Measurements from ENCODE around the gene CNTN2. TPM values are rescaled to one million over a fixed set of nuclear protein-coding genes. Genes with fewer than 3 reads are reported as not detected.

The CNTN2 gene
- total and polyA plus RNA-seq, 2 of the 8 experiments (the other 6 are each of a cell fraction or from before 2014, with no cell fraction given), result 1.2 to 3.9 TPM

DNA sequence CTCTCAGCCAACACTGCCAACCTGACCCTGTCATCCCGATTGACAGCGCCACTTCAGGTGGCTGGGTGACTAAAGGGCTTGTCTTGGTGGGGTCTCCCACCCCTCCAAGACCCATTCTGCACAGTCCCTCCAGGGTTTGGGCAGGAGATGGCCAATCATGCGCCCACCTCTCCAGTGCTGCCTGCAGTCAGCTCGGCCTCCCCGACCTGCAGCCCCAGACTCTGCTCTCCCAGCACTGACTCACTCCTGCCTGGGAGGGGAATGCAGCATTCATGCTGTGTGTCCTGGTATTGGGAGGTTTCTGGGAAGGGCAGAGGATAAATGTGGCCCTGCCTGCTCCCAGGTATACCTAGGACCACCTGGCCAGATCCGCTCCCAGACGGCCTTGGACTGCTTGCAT, 31.5 kb downstream of the CNTN2 start:
- no peak overlapping the region for H2AK5ac ChIP-seq (ENCODE audit: low read depth, low read length)
- H3K9ac ChIP-seq (replicated peaks in 1 of 4; ENCODE audit: extremely low read depth in 1 of 4, low read depth in 3 of 4, low read length in 3 of 4), result no peak overlapping the region
- H3K4me1 ChIP-seq (replicated peaks in 1 of 4; ENCODE audit: control insufficient read depth in 3 of 4, insufficient read depth in 4 of 4, low read length in 3 of 4), result no peaks in the 10 kb centered on the region
- H3K79me1 ChIP-seq (ENCODE audit: low read depth, low read length), result no peaks in the 10 kb centered on the region
- H3K14ac ChIP-seq (ENCODE audit: insufficient read length), result no peak overlapping the region
- H4K91ac ChIP-seq (replicated peaks; ENCODE audit: insufficient read length, low read length), result no peak overlapping the region
- H3K4me3 ChIP-seq (ENCODE audit: extremely low read depth in 1 of 4, insufficient read depth in 2 of 4, low read depth in 3 of 4, low read length in 4 of 4), result no peak overlapping the region
- WGBS, 2 experiments (ENCODE audit: extremely low coverage in 1 of 2, insufficient coverage in 1 of 2, insufficient read length in 1 of 2, insufficient replicate concordance in 2 of 2, low coverage in 1 of 2, low lambda C conversion rate in 2 of 2, missing lambda C conversion rate in 1 of 2), result 88% methylated on average over 7 of the region's 7 CpGs; no CpG with 5 or more reads in 1 of the 2 experiments
- H2AFZ ChIP-seq (ENCODE audit: low read length), result no peak overlapping the region
- H4K5ac ChIP-seq (ENCODE audit: insufficient read length, low read depth, low read length), result no peak overlapping the region
- H3K23me2 ChIP-seq (ENCODE audit: low read depth, low read length), result no peaks in the 10 kb centered on the region
- no peak overlapping the region for H3K27ac ChIP-seq (ENCODE audit: low read depth, low read length)
- CTCF ChIA-PET (ENCODE audit: partially characterized antibody), result interaction anchor here (0.7 to 38.9 kb wide), 11 partner anchors 8 to 283 kb away, joined by 3 to 1336 read pairs (median 4); partner anchors contain the start of gene RBBP5
- H3K23ac ChIP-seq (ENCODE audit: insufficient read length), result no peak overlapping the region
- H2BK120ac ChIP-seq (replicated peaks; ENCODE audit: low read depth, low read length), result no peak overlapping the region
- TF ChIP-seq EP300 (IDR thresholded peaks at IDR 0.05; ENCODE audit: borderline replicate concordance in 1 of 2, low read depth in 2 of 2, low read length in 2 of 2), result no peak
- TF ChIP-seq RXRA (IDR thresholded peaks at IDR 0.05; ENCODE audit: insufficient read depth, low read depth, low read length), result no peak
- no peak for TF ChIP-seq CREB1 (IDR thresholded peaks at IDR 0.05)
- no peak for TF ChIP-seq TAF7 (optimal IDR thresholded peaks at IDR 0.05; ENCODE audit: borderline replicate concordance, low read depth, low read length)
- TF ChIP-seq, protein P1, sequence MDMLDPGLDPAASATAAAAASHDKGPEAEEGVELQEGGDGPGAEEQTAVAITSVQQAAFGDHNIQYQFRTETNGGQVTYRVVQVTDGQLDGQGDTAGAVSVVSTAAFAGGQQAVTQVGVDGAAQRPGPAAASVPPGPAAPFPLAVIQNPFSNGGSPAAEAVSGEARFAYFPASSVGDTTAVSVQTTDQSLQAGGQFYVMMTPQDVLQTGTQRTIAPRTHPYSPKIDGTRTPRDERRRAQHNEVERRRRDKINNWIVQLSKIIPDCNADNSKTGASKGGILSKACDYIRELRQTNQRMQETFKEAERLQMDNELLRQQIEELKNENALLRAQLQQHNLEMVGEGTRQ (IDR thresholded peaks at IDR 0.05; ENCODE audit: low read length), result no peak
- TF ChIP-seq, protein P2, sequence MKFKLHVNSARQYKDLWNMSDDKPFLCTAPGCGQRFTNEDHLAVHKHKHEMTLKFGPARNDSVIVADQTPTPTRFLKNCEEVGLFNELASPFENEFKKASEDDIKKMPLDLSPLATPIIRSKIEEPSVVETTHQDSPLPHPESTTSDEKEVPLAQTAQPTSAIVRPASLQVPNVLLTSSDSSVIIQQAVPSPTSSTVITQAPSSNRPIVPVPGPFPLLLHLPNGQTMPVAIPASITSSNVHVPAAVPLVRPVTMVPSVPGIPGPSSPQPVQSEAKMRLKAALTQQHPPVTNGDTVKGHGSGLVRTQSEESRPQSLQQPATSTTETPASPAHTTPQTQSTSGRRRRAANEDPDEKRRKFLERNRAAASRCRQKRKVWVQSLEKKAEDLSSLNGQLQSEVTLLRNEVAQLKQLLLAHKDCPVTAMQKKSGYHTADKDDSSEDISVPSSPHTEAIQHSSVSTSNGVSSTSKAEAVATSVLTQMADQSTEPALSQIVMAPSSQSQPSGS (IDR thresholded peaks at IDR 0.05; ENCODE audit: low read length), result no peak
- no peak for TF ChIP-seq SIRT6 (IDR thresholded peaks at IDR 0.05; ENCODE audit: low read length)
- no peak for TF ChIP-seq KDM1A (IDR thresholded peaks at IDR 0.05; ENCODE audit: borderline replicate concordance, low read length)
- no peak overlapping the region for H3K56ac ChIP-seq (replicated peaks; ENCODE audit: insufficient read length, low read depth, low read length)
- H2BK20ac ChIP-seq (ENCODE audit: low read length), result no peak overlapping the region
- FAIRE-seq (no peak), DNase-seq (ENCODE audit: low read depth in 1 of 2, low spot score in 2 of 2) (no peak)
- no peaks in the 10 kb centered on the region for H4K20me1 ChIP-seq (replicated peaks in 1 of 2; ENCODE audit: control insufficient read depth in 1 of 2, insufficient read depth in 2 of 2, low read length in 2 of 2)
- POLR2A ChIA-PET (ENCODE audit: partially characterized antibody), result interaction anchor here (0.6 to 1.3 kb wide), 4 partner anchors 8 to 1080 kb away, joined by 3 read pairs; no protein-coding TSS in a partner anchor
- no peak overlapping the region for H3K4ac ChIP-seq (replicated peaks; ENCODE audit: insufficient read length, low read depth, low read length)
- no peak overlapping the region for H3K18ac ChIP-seq (ENCODE audit: extremely low read depth, low read length)
- H3K36me3 ChIP-seq (ENCODE audit: control insufficient read depth in 2 of 4, insufficient read depth in 4 of 4, low read length in 3 of 4), result no peaks in the 10 kb centered on the region
- no peaks in the 10 kb centered on the region for H3K79me2 ChIP-seq (ENCODE audit: control insufficient read depth in 1 of 2, insufficient read depth in 2 of 2, low read length in 2 of 2)
- H2BK15ac ChIP-seq (ENCODE audit: low read length), result no peak overlapping the region
- H4K8ac ChIP-seq (ENCODE audit: extremely low read depth, insufficient read depth, low read length), result no peak overlapping the region
- H2BK12ac ChIP-seq (ENCODE audit: low read depth, low read length), result no peak overlapping the region
- no peak overlapping the region for H2BK5ac ChIP-seq (ENCODE audit: low read depth, low read length)
- H3K4me2 ChIP-seq (ENCODE audit: insufficient read depth in 1 of 2, low read depth in 2 of 2, low read length in 2 of 2), result no peak overlapping the region
- no peaks in the 10 kb centered on the region for H3K9me3 ChIP-seq (ENCODE audit: insufficient read depth in 2 of 2, low read depth in 1 of 2, low read length in 1 of 2)
- H3K27me3 ChIP-seq (replicated peaks in 1 of 4; ENCODE audit: control insufficient read depth in 3 of 4, extremely low read depth in 1 of 4, insufficient read depth in 3 of 4, low read length in 3 of 4), result no peaks in the 10 kb centered on the region

All from H1 (cell line).